Activated gamma-delta T cell (primary cell): ENCODE data around the gene DTNB.
A peak's percentile ranks its signal among the peaks of the same experiment; 100 is the strongest.

Experiments used
- DNase-seq: peaks from one replicate; lab custom pipeline; 2025; lab: John Stamatoyannopoulos, UW

DTNB gene

DNA sequence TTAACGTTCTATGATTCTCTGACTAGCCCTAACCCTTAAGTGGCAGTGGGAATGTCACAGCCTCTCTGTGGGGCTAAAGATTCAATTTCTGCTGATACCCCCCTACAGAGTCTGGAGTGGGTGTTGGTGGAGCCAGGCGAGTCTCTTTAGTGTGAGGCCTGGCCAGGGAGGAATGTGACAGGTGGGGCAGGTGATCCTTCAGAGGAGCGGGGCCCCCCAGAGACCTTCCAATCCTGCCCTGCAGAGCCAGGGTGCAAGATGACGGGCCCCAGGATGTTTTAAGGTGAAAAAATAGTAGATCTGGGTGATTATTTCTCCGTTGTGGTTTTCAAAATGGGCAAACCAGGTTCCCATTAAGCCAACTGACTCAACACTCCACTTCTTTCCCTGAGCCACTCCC, 303.5 kb downstream of the DTNB start:
- no peak for DNase-seq

DNA sequence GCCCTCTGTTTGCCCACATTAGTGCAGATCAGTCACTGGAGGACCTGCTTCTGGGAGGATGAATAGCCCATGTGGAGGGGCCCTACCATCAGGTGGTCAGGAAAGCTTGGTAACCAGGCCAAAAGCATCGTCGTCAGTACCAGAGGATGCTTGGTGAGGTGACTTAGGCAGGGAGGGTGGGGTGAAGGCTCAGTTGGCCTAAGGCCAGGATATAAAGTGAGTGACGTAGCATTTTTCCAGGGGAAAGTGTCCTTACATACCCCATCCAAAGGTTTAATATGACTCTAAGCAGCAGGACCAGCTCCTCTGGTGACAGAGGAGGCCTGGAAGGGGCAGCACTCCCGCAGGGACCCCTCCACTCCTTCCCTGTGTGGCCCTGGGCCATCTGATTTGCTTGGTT, 303.9 kb downstream of the DTNB start:
- DNase-seq, result no peak

DNA sequence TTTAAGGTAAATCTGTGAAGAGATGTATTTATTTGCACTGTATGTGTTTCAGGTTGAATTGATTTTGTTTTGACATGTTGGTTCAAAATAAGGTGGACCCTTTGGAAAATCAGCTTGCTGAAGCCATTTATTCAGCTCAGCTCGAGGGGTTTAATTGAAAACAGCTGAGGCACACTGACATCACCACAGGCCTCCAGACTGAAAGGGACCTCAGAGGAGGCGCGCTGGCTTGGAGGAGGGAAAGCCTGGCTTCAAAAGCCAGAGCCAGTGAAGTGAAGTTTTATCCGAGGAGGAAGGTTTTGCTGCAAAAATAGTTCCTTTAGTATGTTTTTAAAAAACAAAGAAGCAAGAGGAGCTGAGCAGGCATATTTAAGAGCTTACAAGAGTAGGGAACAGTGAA, 304.7 kb downstream of the DTNB start:
- no peak for DNase-seq

DNA sequence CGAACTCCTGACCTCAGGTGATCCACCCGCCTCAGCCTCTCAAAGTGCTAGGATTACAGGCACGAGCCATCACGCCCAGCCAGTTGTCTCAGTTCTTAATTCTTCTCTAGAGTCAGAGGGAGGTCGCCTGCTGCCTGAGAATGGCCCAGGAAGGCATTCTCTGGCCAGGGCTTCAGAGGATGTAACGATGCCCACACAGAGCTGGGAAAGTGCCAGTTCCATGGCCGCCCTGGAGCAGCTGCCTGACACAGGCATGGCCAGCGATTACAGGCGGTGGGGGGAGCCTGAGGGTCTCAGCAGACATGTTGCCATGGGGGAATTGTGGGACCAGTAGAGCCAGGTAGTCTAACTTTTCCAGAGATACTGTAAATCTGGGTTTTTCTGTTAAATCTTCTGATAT, 306.1 kb downstream of the DTNB start:
- DNase-seq, result no peak

DNA sequence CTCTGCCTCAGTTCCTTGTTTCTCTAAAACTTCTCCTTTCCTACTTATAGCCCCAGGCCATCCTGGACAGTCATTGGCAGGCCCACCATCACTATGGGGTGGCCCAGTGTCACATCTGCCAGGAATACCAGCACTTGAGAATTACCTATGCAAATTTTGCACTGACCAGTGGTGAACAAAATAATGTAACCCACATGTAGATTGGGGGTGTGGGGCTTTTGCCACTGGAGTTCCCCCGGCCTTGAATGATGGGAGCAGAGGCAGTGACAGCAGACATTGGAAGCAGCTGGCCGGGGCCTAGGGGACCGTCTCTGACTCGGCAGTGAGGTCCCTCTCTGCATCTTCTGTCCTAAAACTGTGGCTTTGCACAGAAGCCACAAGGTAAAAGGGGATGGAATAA, 306.7 kb downstream of the DTNB start:
- DNase-seq, result no peak

DNA sequence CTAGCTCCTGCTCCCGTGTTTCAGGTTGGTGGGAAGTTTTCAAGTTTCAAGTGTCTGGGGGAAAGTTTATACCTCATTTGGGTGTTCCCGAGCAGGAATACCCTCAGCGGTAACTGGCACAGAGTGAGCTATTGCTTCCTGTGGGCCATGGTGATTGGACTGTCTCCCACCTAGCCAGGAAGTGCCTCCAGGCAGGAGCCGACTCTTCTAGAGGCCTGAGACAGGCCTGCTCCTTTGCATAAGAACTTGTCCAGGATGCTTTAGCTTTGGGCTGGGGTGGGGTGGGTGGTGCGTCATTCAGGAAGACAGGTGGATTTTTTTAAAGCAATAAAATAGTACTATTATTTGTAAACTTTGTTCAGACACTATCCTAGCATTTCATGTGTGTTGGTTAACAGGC, 308.1 kb downstream of the DTNB start:
- no peak for DNase-seq

DNA sequence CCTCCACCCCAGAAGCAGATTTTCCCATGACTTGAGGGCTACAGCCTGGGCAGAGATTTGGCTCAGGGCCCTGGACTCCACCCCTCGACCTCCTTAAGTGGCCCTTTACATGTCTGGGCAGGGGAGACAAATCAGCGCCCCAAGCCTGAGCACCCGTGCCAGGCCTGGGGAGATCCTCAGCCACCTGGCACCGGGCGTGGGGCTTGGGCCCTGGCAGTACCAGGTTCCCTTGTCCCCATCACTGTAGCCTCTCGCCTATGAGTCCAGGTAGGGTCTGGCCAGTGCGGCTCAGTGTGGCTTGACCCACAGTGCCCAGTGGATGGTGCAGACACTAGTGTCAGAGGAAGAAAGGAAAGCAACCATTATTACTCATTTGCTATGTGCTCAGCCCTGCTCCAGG, 309.6 kb downstream of the DTNB start:
- DNase-seq, result no peak

DNA sequence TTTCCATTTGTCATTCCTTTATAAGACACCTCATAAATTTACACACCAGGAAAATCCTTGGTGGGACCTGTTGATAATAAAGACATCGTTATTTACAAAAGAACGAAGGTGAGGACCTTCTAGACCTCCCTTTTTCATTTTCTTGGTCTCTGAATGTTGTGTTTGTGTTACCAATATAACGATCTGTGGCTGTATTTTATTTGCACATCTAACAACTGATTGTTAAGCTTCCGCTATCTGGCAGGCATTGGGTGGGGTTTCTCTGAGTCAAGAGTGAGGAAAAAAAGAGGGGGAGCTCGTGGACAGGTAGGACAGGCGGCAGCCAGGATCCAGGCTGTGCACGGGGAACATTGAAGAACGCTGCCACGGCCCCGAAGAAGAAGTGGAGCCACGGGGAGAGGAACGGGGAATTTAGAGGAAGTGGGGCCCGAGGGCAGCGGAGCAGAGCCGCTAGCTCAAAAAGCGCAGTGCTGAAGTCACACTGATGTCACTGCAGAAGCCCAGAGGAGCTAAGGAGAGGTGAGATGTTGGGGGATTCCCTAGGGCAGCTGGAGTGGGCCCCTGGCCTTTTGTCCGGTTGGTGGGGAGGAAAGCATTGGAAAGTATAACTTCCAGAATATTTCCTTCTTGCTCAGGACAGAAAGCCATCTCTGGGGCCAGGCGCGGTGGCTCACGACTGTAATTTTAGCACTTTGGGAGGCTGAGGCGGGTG, 310.8 kb downstream of the DTNB start:
- DNase-seq, result peak; percentile 24

DNA sequence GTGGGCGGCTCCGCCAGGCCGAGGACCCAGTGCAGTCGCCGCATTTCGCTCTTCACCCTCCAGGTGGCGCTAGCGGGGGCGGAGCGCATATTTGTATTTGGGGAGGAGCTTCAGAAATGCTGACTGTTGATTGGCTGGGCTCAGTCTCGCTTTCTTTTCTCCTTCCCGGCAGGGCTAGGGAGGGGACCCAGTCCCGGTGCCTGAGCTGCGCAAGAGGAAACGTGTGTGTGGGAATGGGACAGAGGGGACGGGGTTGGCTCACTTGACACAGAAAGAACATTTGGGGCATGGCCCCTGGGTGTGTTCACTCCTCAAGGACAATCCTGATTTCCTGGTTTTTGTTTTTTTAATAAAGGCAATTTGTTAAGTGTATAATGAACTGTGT, 311.3 kb downstream of the DTNB start:
- peak; percentile 71 for DNase-seq

DNA sequence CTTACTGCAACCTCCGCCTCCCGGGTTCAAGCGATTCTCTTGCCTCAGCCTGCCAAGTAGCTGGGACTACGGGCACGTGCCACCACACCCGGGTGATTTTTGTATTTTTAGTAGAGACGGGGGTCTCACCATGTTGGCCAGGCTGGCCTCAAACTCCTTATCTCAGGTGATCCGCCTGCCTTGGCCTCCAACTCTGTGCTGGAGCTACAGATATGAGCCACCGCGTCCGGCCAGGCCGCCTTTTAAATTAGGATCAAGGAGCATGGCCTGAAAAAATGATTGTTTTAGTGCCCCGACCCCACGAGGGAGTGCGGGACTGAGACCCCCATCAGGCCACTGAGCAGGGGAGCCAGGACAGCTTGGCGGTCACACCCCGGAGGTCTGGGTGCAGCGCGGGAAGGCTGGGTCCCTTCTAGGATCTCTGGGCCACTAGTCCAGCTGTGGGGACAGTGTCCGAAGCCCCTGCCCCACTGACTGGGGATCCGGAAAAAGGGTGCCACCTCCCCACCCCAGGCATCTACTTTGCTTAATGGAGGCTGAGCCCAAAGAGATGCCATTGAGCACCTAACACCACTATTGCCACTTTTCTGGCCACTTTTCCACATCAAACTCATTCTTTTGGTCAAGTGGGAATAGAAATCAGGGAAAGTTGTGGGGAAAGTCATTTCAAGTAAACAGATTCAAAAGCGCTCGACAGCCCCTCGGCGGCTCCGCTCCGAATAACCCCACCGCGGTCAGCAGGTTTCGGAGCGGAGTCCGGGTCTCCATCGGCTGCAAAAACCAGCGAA, 311.9 kb downstream of the DTNB start:
- DNase-seq, result no peak

DNA sequence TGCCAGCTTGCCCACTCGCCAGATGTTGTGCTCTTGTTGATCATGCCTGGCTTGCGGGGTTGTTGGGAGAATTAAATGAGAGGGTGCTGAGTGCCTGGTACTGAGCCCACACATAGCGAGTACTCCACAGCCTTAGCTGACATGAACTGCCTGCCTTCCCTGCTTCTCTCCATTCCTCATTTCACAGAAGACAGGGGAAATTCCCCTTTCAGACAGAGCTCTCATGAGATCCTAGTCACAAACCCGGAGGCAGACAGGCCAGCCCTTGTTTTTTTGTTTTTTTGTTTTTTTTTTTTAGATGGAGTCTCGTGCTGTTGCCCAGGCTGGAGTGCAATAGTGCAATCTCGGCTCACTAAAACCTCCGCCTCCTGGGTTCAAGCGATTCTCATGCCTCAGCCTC, 314.5 kb downstream of the DTNB start:
- DNase-seq, result no peak

DNA sequence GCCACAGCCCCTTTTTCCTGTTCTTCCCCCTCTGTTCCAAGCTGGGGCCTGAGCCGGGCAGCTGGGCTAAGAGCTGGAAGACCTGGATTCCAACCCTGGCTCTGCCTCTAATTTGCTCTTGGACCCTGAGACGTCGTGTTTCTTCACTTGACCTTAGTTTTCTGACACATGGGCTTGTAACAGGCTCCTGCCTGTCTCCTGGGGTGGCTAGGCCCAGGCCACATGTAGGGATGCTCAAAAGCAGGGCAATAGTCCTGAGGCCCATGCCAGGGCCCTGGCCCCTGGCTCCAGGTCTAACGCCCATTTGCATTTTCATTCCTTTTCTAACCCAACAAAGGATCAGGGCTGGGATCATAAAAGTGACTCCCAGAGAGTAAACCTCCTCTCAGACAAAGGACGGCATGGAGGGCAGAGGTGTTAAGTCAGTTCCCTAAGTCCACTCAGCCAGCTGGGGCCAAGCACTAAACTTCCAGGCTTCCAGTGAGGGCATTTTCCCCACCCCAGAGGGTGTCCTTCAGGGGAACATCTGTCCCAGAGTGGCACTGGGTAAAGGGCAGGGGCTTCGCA, 315.0 kb downstream of the DTNB start:
- no peak for DNase-seq

DNA sequence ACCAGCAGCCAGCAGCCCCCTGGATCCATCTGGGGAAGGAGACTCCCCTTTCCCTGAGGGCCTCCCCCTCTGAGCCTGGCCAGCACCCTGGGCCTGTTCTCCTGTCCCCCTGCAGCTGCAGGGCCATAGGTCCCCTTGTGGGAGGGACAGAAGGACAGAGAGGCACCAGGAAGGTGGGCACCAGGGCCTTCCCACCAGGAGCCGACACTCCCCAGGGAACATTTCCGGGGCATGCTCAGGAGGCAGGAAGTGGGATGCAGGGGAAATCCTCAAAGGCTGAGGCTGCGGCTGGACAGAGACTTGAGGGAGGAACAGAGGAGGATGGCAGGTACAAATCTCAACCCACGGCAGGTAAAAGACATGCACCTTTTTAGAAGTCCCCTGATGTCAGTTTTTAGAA, 317.3 kb downstream of the DTNB start:
- no peak for DNase-seq

DNA sequence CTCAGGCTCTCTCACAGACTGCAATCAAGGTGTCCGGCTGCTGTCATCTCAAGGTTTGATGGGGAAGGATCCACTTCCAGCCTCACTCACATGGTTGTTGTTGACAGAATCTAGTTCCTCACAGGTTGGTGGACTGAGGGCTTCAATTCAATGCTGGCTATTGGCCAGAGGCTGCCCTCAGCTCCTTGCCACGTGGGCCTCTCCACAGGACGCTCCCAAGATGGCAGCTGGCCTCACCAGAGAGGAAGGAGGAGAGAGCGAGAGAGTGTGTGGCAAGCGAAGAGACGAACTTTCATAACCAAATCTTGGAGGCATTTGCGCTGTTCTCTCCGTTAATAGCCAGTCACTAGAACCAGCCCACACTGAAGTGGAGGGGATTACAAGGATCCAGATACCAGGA, 318.1 kb downstream of the DTNB start:
- no peak for DNase-seq

DNA sequence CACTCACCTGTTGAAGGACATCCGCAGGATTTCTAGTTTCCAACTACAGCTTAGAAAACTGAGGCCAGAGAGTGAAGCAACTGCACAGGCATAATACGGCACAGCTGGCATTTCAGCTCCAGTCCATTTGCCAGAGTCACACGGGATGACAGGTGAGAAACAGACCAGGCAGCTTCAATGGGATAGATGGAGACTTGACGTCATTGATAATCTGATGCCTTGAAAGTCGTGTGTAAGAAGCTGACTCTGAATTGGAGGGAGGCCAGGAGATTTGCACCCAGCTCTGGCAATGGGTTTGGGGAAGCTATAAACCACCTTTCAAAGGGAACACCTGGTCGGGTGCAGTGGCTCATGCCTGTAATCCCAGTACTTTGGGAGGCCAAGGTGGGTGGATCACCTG, 319.3 kb downstream of the DTNB start:
- DNase-seq, result no peak

DNA sequence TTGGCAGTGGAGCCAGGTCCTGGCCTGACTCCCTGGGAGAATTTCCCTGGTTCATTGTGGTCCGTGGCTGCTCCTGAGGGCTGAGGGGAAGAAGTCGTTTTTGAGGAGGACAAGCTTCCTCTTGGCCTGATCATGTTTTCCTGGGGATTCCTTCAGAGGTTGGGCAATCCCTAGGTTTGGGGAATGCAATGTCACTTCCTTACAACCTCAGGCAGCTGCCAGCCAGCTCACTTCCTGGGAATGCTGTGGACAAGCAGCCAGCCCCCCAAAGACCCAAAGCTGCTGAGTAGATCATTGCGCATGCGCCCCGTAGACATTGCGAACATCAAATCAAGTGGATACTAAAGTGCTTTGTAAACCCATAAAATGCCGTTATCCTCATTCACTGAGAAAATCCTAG, 324.0 kb downstream of the DTNB start:
- no peak for DNase-seq

DNA sequence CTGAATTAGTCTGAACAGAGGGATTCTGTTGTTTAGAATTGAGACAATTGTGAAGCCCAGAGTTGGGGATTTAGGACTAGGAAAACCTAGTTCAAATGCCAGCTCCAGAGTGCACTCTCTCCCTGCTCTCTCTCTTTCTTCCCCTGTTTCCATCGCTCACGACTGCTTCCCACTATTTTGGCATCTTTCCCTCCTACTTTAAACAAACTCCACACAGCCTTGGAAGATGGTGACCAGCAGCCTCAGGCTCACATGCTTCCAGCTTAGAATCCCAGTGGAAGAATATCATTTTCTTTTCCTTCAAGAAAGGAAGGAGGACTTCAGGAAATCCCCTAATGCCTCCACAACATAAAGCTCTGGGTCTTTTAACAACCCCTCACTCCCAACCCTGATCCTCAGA, 325.5 kb downstream of the DTNB start:
- DNase-seq, result no peak

DNA sequence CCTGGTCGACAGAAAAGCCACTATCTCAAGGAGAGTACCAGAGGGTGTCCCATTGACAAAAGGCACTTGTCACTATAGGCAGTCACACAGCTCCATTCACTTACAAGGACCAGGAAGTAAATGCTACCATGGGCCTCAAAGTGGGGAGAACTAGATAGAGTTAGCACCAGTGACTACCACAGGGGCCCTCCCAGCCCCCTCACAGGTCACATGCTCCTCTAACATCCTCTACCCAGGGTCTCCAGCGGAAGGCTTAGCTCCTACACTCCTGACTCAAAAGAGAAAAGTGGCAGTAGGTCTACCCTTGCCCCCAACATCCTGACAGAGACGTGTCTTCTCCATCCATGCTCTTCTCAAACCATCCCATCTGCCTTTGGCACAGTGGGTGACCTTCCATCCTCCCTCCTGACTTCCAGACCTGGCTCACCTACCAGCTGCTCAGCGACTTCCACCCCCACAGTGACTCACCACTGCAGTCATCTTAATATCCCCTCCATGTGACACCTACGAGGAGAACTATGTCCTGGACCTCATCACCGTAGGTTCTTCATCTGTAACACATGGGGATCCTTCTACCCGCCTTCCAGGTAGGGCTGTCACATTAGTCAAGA, 326.1 kb downstream of the DTNB start:
- no peak for DNase-seq

DNA sequence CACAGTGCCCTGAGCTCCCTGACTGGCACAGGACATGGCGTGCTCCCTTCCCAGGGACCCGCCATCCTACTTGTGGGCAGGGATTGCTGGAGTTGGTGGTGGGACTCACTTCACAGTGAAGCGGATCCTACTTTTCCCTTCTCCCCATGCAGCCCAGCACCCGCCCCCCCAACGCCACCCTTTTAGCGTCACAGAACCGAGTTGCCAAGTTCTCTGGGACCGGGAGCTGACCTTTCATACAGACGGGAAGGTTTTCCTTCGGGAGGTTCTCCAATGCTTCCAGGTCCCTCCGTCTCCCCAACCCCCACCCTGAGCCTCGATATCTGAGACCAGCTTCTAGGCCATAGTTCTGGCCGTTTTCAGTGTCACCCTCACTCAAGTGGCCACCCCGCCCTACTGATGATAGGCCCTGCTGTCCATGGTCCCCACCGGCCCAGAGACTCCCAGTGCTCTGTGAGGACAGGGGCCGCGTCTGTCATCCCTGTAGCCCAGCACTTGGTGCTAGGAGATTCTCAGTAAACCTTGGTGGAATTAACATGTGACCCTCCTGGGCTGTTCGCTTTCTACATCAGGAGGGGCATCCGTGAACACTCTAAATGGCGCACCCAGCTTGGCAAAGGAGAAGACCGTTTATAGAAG, 330.1 kb downstream of the DTNB start:
- DNase-seq, result no peak

DNA sequence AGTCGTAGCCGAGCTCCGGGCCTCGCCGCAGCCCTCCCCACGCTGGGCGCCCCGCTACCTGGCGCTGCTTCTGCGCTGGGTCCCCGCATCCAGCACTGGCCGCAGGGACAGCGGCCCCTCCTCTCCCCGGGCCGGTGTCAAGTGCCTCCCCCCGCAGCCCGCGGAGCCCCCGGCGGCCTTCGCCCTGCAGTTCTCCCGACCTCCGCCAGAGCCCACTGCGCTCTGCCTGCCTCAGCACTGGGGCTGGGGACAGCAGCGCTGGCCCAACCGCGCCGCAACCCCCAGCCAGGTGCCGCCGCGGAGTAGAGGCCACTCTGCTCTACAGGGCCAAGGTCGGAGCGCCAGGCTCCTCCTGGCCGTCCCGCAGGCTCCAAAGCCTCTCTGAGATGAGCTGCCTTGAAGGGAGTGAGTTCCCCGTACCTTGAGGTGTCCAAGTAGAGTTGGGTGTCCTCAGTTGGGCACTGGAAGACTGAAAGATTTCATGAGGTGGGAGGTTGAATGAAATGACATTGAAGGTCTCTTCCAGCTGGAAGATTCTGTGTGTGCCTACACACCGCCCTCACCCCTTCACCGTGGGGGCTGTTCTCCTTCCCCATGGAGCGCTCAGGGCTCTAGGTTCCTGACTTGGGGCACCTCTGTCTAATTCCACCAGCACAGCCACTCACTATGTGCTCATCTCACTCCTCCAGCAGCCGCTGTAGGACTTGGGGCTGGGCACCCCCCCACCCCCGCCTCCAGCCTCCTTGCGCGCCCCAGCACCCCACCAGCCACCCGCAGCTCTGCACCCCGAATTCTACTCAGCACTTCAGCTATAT, 330.8 kb downstream of the DTNB start:
- peak; percentile 71 for DNase-seq

DNA sequence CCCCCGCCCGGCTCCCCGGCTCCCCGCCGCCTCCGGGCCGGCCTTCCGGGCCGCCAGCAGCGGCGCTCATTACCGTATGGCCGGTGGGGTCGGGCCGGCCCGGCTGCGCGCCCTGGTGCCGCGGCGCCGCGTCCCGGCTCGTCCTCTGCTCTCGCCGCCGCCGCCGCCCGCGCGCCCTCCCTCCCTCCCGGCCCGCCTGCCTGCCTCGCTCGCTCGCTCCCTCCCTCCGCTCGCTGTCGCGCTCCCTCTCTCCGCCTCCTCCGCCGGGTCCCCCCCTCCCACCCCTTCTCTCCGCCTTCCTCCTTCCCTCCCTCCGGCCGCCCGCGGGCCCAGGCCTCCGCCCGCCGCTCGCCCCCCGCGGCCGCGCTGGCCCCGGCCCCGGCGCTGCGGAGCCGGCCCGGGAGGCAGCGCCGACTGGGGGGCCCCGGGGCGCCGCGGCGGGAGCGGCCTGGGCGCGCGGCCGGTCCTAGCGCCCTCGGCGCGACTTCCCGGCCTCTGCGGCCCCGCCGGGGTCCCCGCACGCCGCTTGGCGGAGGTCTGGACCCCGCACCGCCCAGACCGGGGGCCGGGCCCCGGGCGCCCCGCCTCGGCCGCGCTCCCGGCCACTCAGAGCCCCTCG, 331.5 kb downstream of the DTNB start, which contains the start of gene DNMT3A:
Gene DNMT3A (minus strand): TSS at position 173 of the 619 bp plus-strand sequence. CDS start 27,941 bp downstream, outside the sequence.
- DNase-seq, result peak; percentile 30
